K562 (cell line): ENCODE measurements around the gene ITPR1. TPM values are rescaled to one million over a fixed set of nuclear protein-coding genes. Genes with fewer than 3 reads are reported as not detected.

ENCODE experiments used
- ATF7 ChIP-seq: fragments of 450-650 bp; IDR thresholded peaks from 2 replicates; pipeline ENCODE4 v1.7.1; 2014; ENCODE audit warnings: mild to moderate bottlenecking, moderate library complexity
- CHD1 ChIP-seq: fragments of 200-600 bp; sonication (generic); IDR thresholded peaks from one replicate; pipeline ENCODE4 v1.6.1; 2012; ENCODE audit warnings: mild to moderate bottlenecking, moderate library complexity, low read length, inconsistent platforms
- CHD2 ChIP-seq: IDR thresholded peaks from 2 replicates; pipeline ENCODE4 v1.6.1; 2011; ENCODE audit warnings: low read depth, low read length
- CREM ChIP-seq: IDR thresholded peaks from 2 replicates; pipeline ENCODE4 v1.6.1; 2014; ENCODE audit warnings: antibody characterized with exemption, low read depth
- DACH1 ChIP-seq: fragments of 450-650 bp; IDR thresholded peaks from 2 replicates; pipeline ENCODE4 v1.6.1; 2018; ENCODE audit not compliant: partially characterized antibody
- FOXM1 ChIP-seq, 2 experiments: fragments of 450-650 bp in 1 of 2; sonication (generic) in 1 of 2; formaldehyde crosslinking in 1 of 2; IDR thresholded peaks; 2 replicates each; pipeline versions ENCODE4 v1.6.1 to v1.9.0; 2017 to 2022; ENCODE audit warnings: low read depth in 2 of 2, mild to moderate bottlenecking in 2 of 2, missing genetic modification reagents in 1 of 2, moderate library complexity in 1 of 2
- KAT7 ChIP-seq: sonication (generic); formaldehyde crosslinking; IDR thresholded peaks from 2 replicates; pipeline ENCODE4 v1.8.0; 2022; ENCODE audit warnings: missing genetic modification reagents, mild to moderate bottlenecking, borderline replicate concordance
- OTX1 ChIP-seq: fragments of 450-650 bp; formaldehyde crosslinking; IDR thresholded peaks from 2 replicates; pipeline ENCODE4 v1.4.0; 2022; ENCODE audit warnings: mild to moderate bottlenecking
- PBX2 ChIP-seq, 2 experiments: IDR thresholded peaks in 1 of 2; conservative IDR thresholded peaks in 1 of 2; 2 replicates each; pipeline ENCODE4 v1.6.1; 2016; ENCODE audit warnings: low read depth in 2 of 2, mild to moderate bottlenecking in 1 of 2, missing compliant biosample characterization in 1 of 2, missing genetic modification characterization in 1 of 2, moderate library complexity in 1 of 2
- POU5F1 ChIP-seq: fragments of 150-350 bp; IDR thresholded peaks from 2 replicates; pipeline ENCODE4 v1.6.1; 2014; ENCODE audit warnings: borderline replicate concordance, low read length, low read depth, mild to moderate bottlenecking; ENCODE audit not compliant: partially characterized antibody
- PRPF4 ChIP-seq: fragments of 200-400 bp; formaldehyde crosslinking; IDR thresholded peaks from one replicate; pipeline ENCODE4 v1.6.1; 2017; ENCODE audit warnings: low read length, low read depth, mild to moderate bottlenecking; ENCODE audit not compliant: insufficient read depth, poor library complexity, severe bottlenecking
- RBM17 ChIP-seq: fragments of 200-400 bp; formaldehyde crosslinking; IDR thresholded peaks from 2 replicates; pipeline ENCODE4 v1.6.1; 2017; ENCODE audit warnings: low read depth, mild to moderate bottlenecking, low read length, borderline replicate concordance
- RUNX1 ChIP-seq: sonication (generic); IDR thresholded peaks from 2 replicates; pipeline ENCODE4 v1.6.1; 2016; ENCODE audit warnings: antibody characterized with exemption, low read depth
- SNRNP70 ChIP-seq: fragments of 200-400 bp; formaldehyde crosslinking; optimal IDR thresholded peaks from 2 replicates; pipeline ENCODE3; 2017; ENCODE audit warnings: low read depth, low read length
- STAT6 ChIP-seq: sonication (generic); formaldehyde crosslinking; IDR thresholded peaks from 2 replicates; pipeline ENCODE4 v1.8.1; 2023; ENCODE audit warnings: mild to moderate bottlenecking, missing genetic modification reagents
- ZNF140 ChIP-seq: fragments of 250-450 bp; sonication (Bioruptor Pico); IDR thresholded peaks from 2 replicates; pipeline ENCODE4 v1.8.0; 2021; ENCODE audit warnings: moderate library complexity, mild to moderate bottlenecking, inconsistent platforms
- ZNF23 ChIP-seq: fragments of 250-450 bp; sonication (Bioruptor Pico); IDR thresholded peaks from 2 replicates; pipeline ENCODE4 v1.4.0; 2020; ENCODE audit warnings: mild to moderate bottlenecking
- ZNF280A ChIP-seq: fragments of 450-650 bp; IDR thresholded peaks from 2 replicates; pipeline ENCODE4 v1.6.1; 2018; ENCODE audit warnings: mild to moderate bottlenecking, low read depth; ENCODE audit not compliant: partially characterized antibody
- ZNF431 ChIP-seq: sonication (generic); formaldehyde crosslinking; IDR thresholded peaks from 2 replicates; pipeline ENCODE4 v1.8.0; 2022; ENCODE audit warnings: mild to moderate bottlenecking, missing genetic modification reagents
- ZNF77 ChIP-seq: fragments of 250-450 bp; sonication (Bioruptor Pico); IDR thresholded peaks from 2 replicates; pipeline ENCODE4 v1.5.0; 2020
- polyA plus RNA-seq, 8 experiments: library from polyadenylated mRNA; depleted of rRNA in 4 of 8; stranded (reverse) in 5 of 8; unstranded in 3 of 8; fragments of >200 nt; fragmentation: Nextera tagmentation in 2 of 8; fragmentation: Illumina TruSeq in 1 of 8; extraction: Ambion mirVana in 2 of 8; extraction: Trizol in 1 of 8; gene quantifications; 2 replicates each; pipeline versions ENCODE4 v1.2.1 to v1.2.3, GENCODE V29; 2011 to 2014; ENCODE audit warnings: inconsistent platforms in 1 of 8, missing spikeins in 1 of 8
- total RNA-seq, 7 experiments: library from RNA; depleted of rRNA in 6 of 7; stranded (reverse); fragments of >200 nt in 6 of 7; fragmentation: Illumina TruSeq in 2 of 7; extraction: Trizol in 2 of 7; gene quantifications; 2 replicates each; pipeline versions ENCODE4 v1.2.1 to v1.2.3, GENCODE V29; 2011 to 2021; ENCODE audit warnings: low replicate concordance in 1 of 7

Gene ITPR1
- total and polyA plus RNA-seq, 9 of the 15 experiments (the other 6 are each of a cell fraction or from before 2014, with no cell fraction given): 22.4 to 40.0 (median 27.4) TPM

- no peak; the same call in 1 of the 2 replicates for TF ChIP-seq STAT6 (CRISPR knock-in tag)
- TF ChIP-seq FOXM1 (IDR thresholded peaks at IDR 0.05; ENCODE audit: low read depth): 0 out of 2 replicates have a peak, but pooled peaks have one; percentile 18
- no peak for TF ChIP-seq FOXM1 (CRISPR knock-in tag; IDR thresholded peaks at IDR 0.05; ENCODE audit: low read depth)
- no peak for TF ChIP-seq ZNF280A
- TF ChIP-seq ZNF431 (CRISPR knock-in tag): peak; percentile 63; the same call in 1 of the 2 replicates
- no peak for TF ChIP-seq RBM17
- no peak for TF ChIP-seq DACH1
- TF ChIP-seq ATF7: peak; percentile 83; the same call in 1 of the 2 replicates
- peak; percentile 90 for TF ChIP-seq OTX1 (CRISPR knock-in tag)
- no peak for TF ChIP-seq ZNF140 (CRISPR knock-in tag)
- no peak for TF ChIP-seq CHD1
- TF ChIP-seq PRPF4: peak; percentile 69
- TF ChIP-seq CREM: peak; percentile 72
- no peak for TF ChIP-seq SNRNP70
- peak; percentile 94 for TF ChIP-seq KAT7 (CRISPR knock-in tag)
- no peak for TF ChIP-seq PBX2 (CRISPR knock-in tag; IDR thresholded peaks at IDR 0.05; ENCODE audit: low read depth)
- TF ChIP-seq PBX2 (tag; conservative IDR thresholded peaks at IDR 0.05; ENCODE audit: low read depth): no peak
- peak; percentile 54 for TF ChIP-seq CHD2
- TF ChIP-seq ZNF77: no peak
- no peak for TF ChIP-seq ZNF23 (CRISPR knock-in tag)
- TF ChIP-seq RUNX1: no peak
- TF ChIP-seq POU5F1: peak; percentile 25
Measured at GRCh38 chr3:4493014-4493940, at the start of gene ITPR1 (continued).
